GM18519 (cell line): Measurements from ENCODE around the gene KRT28.

Source experiments
- ATAC-seq: cut with Tn5 transposase; IDR thresholded peaks from one replicate; pipeline ENCODE4 v1.9.1; 2021; ENCODE audit warnings: mild to moderate bottlenecking, moderate library complexity; ENCODE audit not compliant: unreplicated experiment, low FRiP score

KRT28 gene, protein sequence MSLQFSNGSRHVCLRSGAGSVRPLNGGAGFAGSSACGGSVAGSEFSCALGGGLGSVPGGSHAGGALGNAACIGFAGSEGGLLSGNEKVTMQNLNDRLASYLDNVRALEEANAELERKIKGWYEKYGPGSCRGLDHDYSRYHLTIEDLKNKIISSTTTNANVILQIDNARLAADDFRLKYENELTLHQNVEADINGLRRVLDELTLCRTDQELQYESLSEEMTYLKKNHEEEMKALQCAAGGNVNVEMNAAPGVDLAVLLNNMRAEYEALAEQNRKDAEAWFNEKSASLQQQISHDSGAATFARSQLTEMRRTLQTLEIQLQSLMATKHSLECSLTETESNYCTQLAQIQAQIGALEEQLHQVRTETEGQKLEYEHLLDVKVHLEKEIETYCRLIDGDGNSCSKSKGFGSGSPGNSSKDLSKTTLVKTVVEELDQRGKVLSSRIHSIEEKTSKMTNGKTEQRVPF

GRCh38 chr17:40799859-40800258 is at the start of gene KRT28:
TSS of gene KRT28 (minus strand) at chr17:40799959. CDS start at chr17:40799893, 66 bp downstream.
- no peak for ATAC-seq

GRCh38 chr17:40848583-40849235 is 49.0 kb upstream of the KRT28 start:
- ATAC-seq = no peak

- no peak for ATAC-seq
These were observed 46.9 kb upstream of the KRT28 start for GRCh38 chr17:40846515-40847144.

DNA sequence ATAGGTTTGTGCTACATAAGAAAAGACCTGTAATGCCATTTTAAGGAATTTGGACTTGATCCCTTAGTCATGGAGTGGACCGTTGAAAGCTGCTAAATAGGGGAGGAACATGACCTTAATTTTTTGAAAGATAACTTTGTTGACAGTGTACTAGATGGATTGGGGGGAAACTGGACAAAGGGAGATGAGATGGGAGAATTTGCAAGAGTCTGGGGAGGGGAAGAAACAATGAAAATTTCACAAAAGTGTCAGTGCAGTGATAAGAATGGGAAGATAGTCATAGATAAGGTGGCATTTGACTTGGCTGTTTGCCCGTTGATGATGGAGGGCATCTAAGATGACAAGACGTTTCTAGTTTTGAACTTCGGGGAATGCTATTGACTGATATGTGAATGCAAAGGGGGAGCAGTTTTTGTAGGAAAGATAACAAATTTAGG is 44.9 kb upstream of the KRT28 start:
- ATAC-seq = no peak

- no peak for ATAC-seq
These were observed 43.5 kb upstream of the KRT28 start for GRCh38 chr17:40843242-40843641.

DNA sequence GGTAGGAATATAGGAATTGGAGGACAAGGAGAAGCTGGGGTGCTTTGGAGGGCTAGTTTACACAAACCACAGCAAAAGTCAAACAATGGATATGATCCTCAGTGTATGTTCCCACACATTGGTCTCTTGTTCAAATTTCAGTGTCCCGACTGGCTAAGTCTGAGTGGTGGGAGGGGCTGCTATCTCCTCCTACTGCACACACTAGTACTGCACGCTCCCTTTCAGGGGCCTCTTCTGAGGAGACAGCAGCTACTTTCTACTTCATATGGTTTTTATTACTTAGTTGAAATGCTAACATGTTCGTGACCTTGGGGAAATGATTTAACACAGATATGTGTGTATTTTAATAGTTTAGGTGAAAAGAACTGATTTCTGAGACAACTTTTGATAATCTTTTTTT is 41.5 kb upstream of the KRT28 start:
- ATAC-seq = no peak

GRCh38 chr17:40839194-40839593 is 39.4 kb upstream of the KRT28 start:
- ATAC-seq = no peak

DNA sequence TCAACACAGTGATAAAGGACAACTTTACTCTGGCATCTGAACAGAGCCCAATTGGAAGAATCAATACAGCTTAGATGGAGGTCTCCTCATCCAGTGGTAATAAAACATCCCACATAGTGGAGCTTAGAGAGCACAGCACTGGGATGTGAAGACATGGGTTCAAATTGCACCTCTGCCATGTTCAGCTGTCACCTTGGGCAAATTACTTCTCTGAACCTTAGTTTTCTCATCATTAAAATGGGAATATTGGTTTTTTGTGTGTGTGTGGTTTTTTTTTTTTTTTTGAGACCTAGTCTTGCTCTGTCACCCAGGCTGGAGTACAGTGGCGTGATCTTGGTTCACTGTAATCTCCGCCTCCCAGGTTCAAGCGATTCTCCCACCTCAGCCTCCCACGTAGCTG is 36.3 kb upstream of the KRT28 start:
- no peak for ATAC-seq

GRCh38 chr17:40833882-40834281 is 34.1 kb upstream of the KRT28 start:
- no peak for ATAC-seq

- no peak for ATAC-seq
These were observed 33.1 kb upstream of the KRT28 start for GRCh38 chr17:40832840-40833239.

- ATAC-seq = no peak
These were observed 30.5 kb upstream of the KRT28 start for GRCh38 chr17:40830085-40830776.

- no peak for ATAC-seq
These were observed 28.8 kb upstream of the KRT28 start for GRCh38 chr17:40828454-40829044.

DNA sequence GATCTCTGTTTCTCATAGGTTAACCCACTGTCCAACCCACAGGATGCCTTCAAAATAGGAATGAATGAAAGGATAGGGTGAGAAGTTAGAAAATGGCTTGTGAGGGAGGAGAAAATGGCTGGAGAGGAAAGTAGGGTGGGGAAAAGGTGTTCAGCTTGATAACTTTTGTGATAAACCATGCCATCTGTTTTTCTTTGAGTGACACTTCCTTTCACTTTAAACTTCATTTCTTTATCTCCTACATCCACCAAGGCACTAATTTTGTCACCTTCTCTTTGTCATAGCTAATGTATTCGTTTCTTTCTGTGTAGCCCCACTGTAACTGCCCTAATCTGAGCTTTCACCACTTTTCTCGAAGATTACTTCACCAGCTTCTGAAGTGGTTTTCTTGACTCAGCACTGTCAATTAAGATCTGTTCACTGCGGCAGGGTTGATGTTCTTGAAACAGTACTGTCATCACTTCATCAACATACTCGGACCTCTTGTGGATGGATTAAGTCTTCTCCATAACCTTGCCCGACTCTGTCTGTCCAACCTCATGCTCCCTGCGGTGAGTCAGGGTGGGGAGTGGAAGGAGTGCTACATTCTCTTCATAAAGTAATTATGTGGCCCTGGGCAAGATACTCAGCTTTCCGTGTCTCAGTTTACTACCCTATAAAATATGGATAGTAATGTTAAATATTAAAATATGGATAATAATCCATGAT is 28.1 kb upstream of the KRT28 start:
- no peak for ATAC-seq

DNA sequence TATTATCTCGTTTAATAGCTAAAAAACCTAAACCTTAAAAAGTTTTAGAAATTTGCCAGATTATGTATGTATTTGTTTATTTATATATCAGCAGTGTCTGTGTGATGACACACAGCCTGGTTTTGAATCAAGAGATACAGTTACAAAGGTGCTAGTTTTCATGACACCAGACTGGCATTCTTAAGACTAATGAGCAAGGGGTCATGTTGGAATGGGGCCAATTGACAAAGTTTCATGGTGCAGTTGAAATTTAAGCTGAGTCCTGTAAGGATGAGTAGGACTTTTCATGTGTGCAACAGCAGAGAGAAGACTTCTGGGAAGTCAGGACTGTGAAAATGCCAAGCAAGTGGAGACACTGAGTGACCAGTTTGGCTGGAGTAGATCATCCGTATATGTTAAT is 25.8 kb upstream of the KRT28 start:
- no peak for ATAC-seq

- ATAC-seq = no peak
These were observed 24.5 kb upstream of the KRT28 start for GRCh38 chr17:40824015-40824832.

- no peak for ATAC-seq
These were observed 22.5 kb upstream of the KRT28 start, which contains the start of gene KRT10 for GRCh38 chr17:40822132-40822812. TSS of gene KRT10 (minus strand) at chr17:40822614. CDS start at chr17:40822585, 29 bp downstream.

DNA sequence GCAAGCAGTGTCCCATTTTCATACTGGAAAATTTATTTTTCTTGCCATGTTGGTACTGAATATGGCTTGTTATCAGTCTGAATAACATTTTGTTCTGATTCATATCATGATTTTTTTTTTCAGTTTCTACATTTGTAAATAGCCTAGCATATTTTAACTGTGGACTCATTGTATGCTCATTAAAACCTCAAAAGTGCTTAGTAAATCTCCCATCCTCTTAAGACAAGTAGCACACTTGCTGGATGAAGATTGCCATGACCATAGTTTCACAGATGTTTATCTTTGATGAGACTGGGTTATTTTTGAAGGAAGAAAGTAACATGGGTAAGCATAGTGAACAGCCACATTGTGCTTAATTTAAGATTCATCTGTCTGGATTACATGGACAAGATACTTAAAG is 21.8 kb upstream of the KRT28 start:
- ATAC-seq = no peak

- ATAC-seq = no peak
These were observed 20.6 kb upstream of the KRT28 start for GRCh38 chr17:40820228-40820838.
